ENCODE measurements around the gene TDRD5.
"Not testable (repeated sequence)": the region's sequence is repeated elsewhere in the genome, so short reads cannot be mapped to it uniquely, and the experiment has no call there.

The TDRD5 gene

DNA sequence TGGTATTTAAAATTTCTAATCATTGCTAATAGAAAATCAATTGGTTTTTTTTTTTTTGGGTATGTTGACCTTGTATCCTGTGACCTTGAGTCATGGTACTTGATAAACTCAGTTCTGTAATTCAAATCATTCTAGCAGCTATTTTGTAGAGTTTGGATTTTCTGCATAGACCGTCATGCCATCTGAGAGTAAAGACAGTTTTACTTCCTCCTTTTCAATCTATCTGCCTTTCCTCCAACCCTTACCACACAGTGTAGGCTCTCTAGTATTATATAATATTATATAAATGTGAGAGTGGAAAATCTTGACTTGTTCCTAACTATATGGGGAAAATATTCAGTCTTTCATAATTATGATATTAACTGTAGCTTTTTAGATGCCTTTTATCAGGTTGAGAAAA lies 7.0 kb downstream of the TDRD5 start:
- DNase-seq (ENCODE audit: low read depth) = no peak

- no peak for DNase-seq (ENCODE audit: low read depth)
These were observed 8.1 kb downstream of the TDRD5 start for GRCh38 chr1:179599623-179600249.

- no peak for DNase-seq (ENCODE audit: low read depth)
These were observed 9.5 kb downstream of the TDRD5 start for GRCh38 chr1:179601093-179601492.

GRCh38 chr1:179612361-179612760 lies 20.7 kb downstream of the TDRD5 start:
- DNase-seq (ENCODE audit: low read depth) = no peak

GRCh38 chr1:179630719-179631118 lies 39.1 kb downstream of the TDRD5 start:
- no peak for DNase-seq (ENCODE audit: low read depth)

GRCh38 chr1:179632868-179633267 lies 41.2 kb downstream of the TDRD5 start:
- no peak for DNase-seq (ENCODE audit: low read depth)

- no peak for DNase-seq (ENCODE audit: low read depth)
These were observed 45.7 kb downstream of the TDRD5 start for GRCh38 chr1:179637211-179637860.

GRCh38 chr1:179661018-179661417 lies 69.4 kb downstream of the TDRD5 start:
- no peak for DNase-seq (ENCODE audit: low read depth)

DNA sequence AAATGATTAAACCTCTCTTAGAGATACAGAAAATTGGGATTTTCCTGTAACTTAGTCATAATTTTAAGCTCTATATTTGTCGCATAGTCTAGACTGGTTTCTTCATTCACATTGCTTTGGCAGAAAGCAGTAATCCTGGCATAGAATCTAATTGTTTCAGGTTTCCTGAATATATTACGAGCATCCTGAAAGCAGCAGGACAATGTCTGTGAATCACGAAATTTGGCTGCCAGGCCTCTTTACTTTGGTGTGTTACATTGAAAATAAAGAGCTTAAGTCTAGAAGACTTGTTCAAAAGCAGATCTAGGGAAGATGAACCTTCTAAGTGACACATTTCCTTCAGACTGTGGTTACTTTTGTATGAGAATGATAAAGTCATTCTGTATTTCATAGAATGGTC lies 72.2 kb downstream of the TDRD5 start:
- DNase-seq (ENCODE audit: low read depth) = no peak

DNA sequence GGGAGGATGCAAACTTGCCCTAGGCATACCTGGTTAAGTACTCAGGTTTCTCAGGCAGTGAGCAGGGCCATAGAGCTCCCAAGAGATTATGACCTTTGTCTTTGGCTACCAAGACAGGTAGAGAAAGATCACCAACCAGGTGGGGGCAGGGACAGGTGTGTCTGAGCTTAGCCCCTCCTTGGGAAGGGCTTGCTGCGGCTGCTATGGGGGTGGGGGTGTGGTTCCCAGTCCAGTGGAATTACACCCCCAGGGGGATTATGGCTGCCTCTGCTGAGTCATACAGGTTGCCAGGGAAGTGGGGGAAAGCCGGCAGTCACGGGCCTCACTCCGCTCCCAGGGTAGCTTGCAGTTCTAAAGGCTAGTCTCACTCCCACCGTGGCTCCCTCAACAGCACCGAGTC lies 86.2 kb downstream of the TDRD5 start:
- DNase-seq (ENCODE audit: low read depth) = no peak

- not testable (repeated sequence) for DNase-seq (ENCODE audit: low read depth)
These were observed 102.9 kb downstream of the TDRD5 start for GRCh38 chr1:179694530-179694929.

DNA sequence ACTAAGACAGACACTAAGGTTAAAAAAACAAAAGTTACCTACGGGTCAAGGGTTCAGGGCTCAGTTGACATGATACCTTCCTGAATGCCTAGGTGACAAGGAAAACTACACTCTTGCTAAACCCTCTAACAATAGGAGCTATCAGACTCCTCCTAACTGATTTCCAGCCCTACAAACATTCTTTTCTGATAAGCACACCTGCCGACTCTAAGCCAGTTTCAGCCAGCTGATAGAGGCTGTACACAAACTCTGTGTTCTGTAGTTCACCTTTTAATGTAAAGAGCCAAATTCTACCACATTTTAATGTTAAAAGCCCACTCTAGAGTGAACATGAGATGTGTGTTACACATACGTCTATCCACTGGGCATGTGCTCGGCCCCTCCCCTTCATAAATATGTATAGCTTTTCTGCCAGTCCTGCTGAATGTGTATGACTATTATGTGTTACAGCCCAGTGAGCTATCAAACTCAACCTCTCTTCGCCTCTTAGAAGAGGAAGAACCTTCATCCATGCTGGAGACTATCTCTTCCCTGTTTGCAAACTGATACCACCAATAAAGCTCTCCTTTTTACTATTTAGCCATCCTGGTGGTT lies 111.4 kb downstream of the TDRD5 start:
- DNase-seq (ENCODE audit: low read depth) = no peak

DNA sequence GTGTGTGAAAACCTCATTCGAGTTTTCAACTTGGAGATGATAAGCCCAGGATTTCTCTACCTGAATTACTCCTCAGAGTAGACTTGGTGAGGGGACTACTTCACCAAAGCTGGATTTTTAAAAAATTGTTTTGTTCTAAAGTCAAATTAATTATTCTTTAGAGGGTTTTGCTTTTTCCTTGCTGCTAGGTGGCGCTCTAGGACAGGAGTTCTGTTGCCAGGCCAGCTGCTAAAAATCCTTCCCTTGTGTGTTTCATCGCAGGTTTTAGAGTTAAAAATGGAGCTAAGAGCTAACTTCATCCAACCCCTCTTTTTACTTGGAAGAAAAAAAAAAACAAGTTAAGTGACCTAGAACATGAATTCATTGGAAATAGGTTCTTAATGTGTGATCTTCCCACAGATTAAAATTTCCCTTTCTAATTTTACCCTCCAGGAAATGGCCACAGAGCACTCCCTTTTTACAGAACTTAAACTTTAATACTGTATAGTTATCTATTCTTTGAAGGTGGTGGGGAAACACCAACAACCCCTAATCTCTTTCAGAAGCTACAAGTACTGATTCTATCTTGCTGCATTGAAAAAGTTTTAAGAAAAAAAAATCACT lies 114.8 kb downstream of the TDRD5 start:
- DNase-seq (ENCODE audit: low read depth) = peak; percentile 14

DNA sequence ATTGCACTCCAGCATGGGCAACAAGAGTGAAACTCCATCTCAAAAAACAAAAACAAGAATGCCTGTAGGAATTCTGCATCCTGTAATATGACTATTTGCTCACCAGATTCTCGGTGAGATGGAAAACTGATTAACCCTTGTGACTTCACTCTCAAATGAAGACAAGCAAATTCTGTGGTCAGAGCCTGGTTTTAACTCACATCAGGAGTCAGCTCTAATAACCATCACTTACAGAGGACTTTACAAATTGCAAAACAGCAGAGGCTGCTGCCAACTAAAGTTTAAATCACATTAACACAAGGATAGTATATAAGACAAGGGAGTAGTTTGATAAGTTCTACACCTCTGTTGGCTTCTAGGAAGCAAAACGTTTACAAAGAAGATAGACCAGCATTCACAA lies 115.8 kb downstream of the TDRD5 start:
- DNase-seq (ENCODE audit: low read depth) = no peak

DNA sequence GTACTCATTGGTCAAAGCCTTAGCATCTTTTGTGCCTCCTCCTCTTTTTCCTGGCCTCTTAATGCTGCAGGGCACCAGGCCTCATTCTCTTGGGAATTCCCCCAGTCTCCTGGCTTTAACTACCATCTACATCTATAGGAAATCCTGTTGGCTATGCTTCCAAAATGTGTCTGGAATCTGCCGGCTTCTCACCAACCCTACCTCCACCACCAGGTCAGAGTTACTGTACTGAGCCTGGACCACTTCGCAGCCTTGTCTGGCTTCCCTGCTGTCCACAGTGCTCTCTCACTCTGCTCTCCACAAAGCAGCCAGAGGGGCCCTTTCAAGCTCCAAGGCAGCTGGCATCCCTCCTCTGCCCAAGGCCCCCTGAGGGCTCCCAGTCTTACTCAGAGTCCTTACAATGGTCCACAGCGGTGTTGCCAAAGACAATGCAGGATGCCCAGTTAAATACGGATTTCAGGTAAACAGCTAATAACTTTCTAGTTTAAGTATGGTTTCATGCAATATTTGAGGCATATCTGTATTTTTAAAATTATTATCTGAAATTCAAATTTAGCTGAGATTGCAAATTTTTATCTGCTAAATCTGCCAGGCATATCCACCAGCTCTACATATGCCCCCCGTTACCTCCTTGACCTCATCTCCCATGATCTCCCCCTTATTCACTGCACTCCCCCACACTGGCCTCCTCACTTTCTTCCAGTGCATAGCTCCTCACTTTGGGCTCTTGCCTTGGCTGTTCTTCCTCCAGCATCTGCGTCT lies 117.0 kb downstream of the TDRD5 start:
- no peak for DNase-seq (ENCODE audit: low read depth)

- DNase-seq (ENCODE audit: low read depth) = no peak
These were observed 118.3 kb downstream of the TDRD5 start for GRCh38 chr1:179709841-179710329.

GRCh38 chr1:179714159-179714558 lies 122.5 kb downstream of the TDRD5 start:
- no peak for DNase-seq (ENCODE audit: low read depth)

GRCh38 chr1:179714623-179715022 lies 123.0 kb downstream of the TDRD5 start:
- DNase-seq (ENCODE audit: low read depth) = no peak

GRCh38 chr1:179719272-179719671 lies 127.6 kb downstream of the TDRD5 start:
- DNase-seq (ENCODE audit: low read depth) = no peak

GRCh38 chr1:179728271-179728670 lies 136.6 kb downstream of the TDRD5 start:
- no peak for DNase-seq (ENCODE audit: low read depth)

GRCh38 chr1:179729881-179730280 lies 138.2 kb downstream of the TDRD5 start:
- no peak for DNase-seq (ENCODE audit: low read depth)

DNA sequence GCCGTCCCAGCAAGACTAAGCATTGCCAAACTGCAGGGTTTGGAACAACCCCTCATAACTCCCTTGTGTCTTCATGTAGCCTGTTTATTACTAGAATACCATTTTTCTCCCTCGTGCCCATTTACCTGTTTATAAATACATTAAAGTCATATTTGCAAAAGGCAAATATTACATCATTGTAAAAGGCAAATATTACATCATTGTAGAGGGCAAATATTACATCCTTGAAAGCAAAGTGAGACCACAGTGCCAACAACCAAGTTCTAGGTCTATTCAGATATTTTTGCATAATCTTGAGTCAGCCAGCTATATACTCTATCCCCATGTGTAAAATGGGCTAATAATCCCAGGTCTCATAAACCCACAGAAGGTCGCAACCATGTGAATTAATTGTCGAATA lies 140.0 kb downstream of the TDRD5 start:
- no peak for DNase-seq (ENCODE audit: low read depth)
